MM.1S (cell line): ENCODE results near the gene FAM13B.

Experiments used
- DNase-seq: peaks from one replicate; pipeline ENCODE4 v3.0.0-alpha.2; 2015
- H2AFZ ChIP-seq: fragments of 300-600 bp; sonication (generic); 2 replicates; pipeline ENCODE4 v1.6.0; 2016; ENCODE audit warnings: antibody characterized with exemption, low read length
- H3F3A ChIP-seq: fragments of 300-600 bp; sonication (generic); 2 replicates; pipeline ENCODE4 v1.6.1; 2016; ENCODE audit warnings: mild to moderate bottlenecking, antibody characterized with exemption, low read length, moderate library complexity, mixed read lengths; ENCODE audit not compliant: insufficient read depth
- H3K27ac ChIP-seq: fragments of 300-600 bp; sonication (generic); 2 replicates; pipeline ENCODE4 v1.5.1; 2016; ENCODE audit warnings: mild to moderate bottlenecking, low read length
- H3K27me3 ChIP-seq: fragments of 300-600 bp; sonication (generic); replicated peaks from 2 replicates; pipeline ENCODE4 v1.6.0; 2016; ENCODE audit warnings: low read length; ENCODE audit not compliant: insufficient read depth
- H3K36me3 ChIP-seq: fragments of 300-600 bp; sonication (generic); replicated peaks from 2 replicates; pipeline ENCODE4 v1.6.1; 2016; ENCODE audit warnings: mild to moderate bottlenecking, low read length, mixed read lengths; ENCODE audit not compliant: insufficient read depth
- H3K4me1 ChIP-seq: fragments of 300-600 bp; sonication (generic); 2 replicates; pipeline ENCODE4 v1.6.1; 2016; ENCODE audit warnings: low read length, mixed read lengths
- H3K4me2 ChIP-seq: fragments of 300-600 bp; sonication (generic); 2 replicates; pipeline ENCODE4 v1.6.0; 2016; ENCODE audit warnings: low read depth, low read length
- H3K4me3 ChIP-seq: fragments of 300-600 bp; sonication (generic); 2 replicates; pipeline ENCODE4 v1.5.1; 2016; ENCODE audit warnings: low read length, mixed read lengths
- H3K79me2 ChIP-seq: fragments of 300-600 bp; sonication (generic); 2 replicates; pipeline ENCODE4 v1.6.1; 2016; ENCODE audit warnings: mixed run types, low read length, mixed read lengths
- H3K9ac ChIP-seq: fragments of 300-600 bp; sonication (generic); 2 replicates; pipeline ENCODE4 v1.6.1; 2016; ENCODE audit warnings: low read length, mixed read lengths
- H3K9me2 ChIP-seq: fragments of 300-600 bp; sonication (generic); replicated peaks from 2 replicates; pipeline ENCODE4 v1.6.1; 2016; ENCODE audit warnings: mild to moderate bottlenecking, low read length, mixed read lengths; ENCODE audit not compliant: insufficient read depth
- H3K9me3 ChIP-seq: fragments of 300-600 bp; sonication (generic); replicated peaks from 2 replicates; pipeline ENCODE4 v1.6.1; 2016; ENCODE audit warnings: mild to moderate bottlenecking, low read length, mixed read lengths; ENCODE audit not compliant: insufficient read depth
- H4K20me1 ChIP-seq: fragments of 300-600 bp; sonication (generic); 2 replicates; pipeline ENCODE4 v1.6.1; 2016; ENCODE audit warnings: mild to moderate bottlenecking, low read length, moderate library complexity, mixed read lengths; ENCODE audit not compliant: insufficient read depth
- CTCF ChIP-seq: fragments of 300-600 bp; sonication (generic); IDR thresholded peaks from 2 replicates; pipeline ENCODE4 v1.5.1; 2016; ENCODE audit warnings: antibody characterized with exemption, low read length, mixed read lengths
- EZH2 ChIP-seq: fragments of 300-600 bp; sonication (generic); optimal IDR thresholded peaks from 2 replicates; pipeline ENCODE3; 2017; ENCODE audit warnings: low read depth, mild to moderate bottlenecking, antibody characterized with exemption, low read length, mixed read lengths
- EZH2phosphoT487 ChIP-seq: fragments of 300-600 bp; sonication (generic); IDR thresholded peaks from 2 replicates; pipeline ENCODE4 v1.6.1; 2018; ENCODE audit warnings: antibody characterized with exemption, low read length

FAM13B gene

GRCh38 chr5:138024117-138024516 lies 8.8 kb downstream of the FAM13B start:
- Histone ChIP-seq H3K4me1 (peaks cover 5% of the 10 kb centered on the region; the same call in 1 of the 2 replicates), H3K4me3 (no peak overlapping the region), H3K79me2 (peaks cover 90% of the 10 kb centered on the region), H3K36me3 (no peaks in the 10 kb centered on the region), H3K9me2 (no peaks in the 10 kb centered on the region), H2AFZ (no peak overlapping the region), H3K4me2 (no peak overlapping the region), H3K9ac (no peak overlapping the region), H3K27me3 (no peaks in the 10 kb centered on the region), H3F3A (no peaks in the 10 kb centered on the region), H3K27ac (no peak overlapping the region), H4K20me1 (peaks cover 26% of the 10 kb centered on the region), H3K9me3 (no peaks in the 10 kb centered on the region)
- TF ChIP-seq EZH2phosphoT487 (no peak), EZH2 (no peak), CTCF (no peak)
- DNase-seq = no peak

GRCh38 chr5:138022912-138023311 lies 10.0 kb downstream of the FAM13B start:
- Histone ChIP-seq H3K27me3 (no peaks in the 10 kb centered on the region), H3F3A (no peaks in the 10 kb centered on the region), H3K4me3 (no peak overlapping the region), H3K36me3 (no peaks in the 10 kb centered on the region; the same call in 1 of the 2 replicates), H3K4me1 (peaks cover 5% of the 10 kb centered on the region; the same call in 1 of the 2 replicates), H4K20me1 (peaks cover 20% of the 10 kb centered on the region), H3K9ac (no peak overlapping the region), H3K9me2 (no peaks in the 10 kb centered on the region), H3K9me3 (no peaks in the 10 kb centered on the region), H3K4me2 (no peak overlapping the region), H3K79me2 (peaks cover 84% of the 10 kb centered on the region), H2AFZ (no peak overlapping the region), H3K27ac (no peak overlapping the region)
- no peak for TF ChIP-seq CTCF
- no peak for TF ChIP-seq EZH2
- no peak for TF ChIP-seq EZH2phosphoT487
- DNase-seq = no peak

- Histone ChIP-seq H2AFZ (no peak overlapping the region), H4K20me1 (peaks cover 15% of the 10 kb centered on the region), H3K36me3 (peaks cover 8% of the 10 kb centered on the region), H3K4me2 (no peak overlapping the region), H3K9me3 (no peaks in the 10 kb centered on the region), H3F3A (no peaks in the 10 kb centered on the region), H3K9me2 (no peaks in the 10 kb centered on the region), H3K79me2 (peaks cover 83% of the 10 kb centered on the region), H3K9ac (no peak overlapping the region), H3K27me3 (no peaks in the 10 kb centered on the region), H3K4me3 (no peak overlapping the region), H3K4me1 (peaks cover 5% of the 10 kb centered on the region; the same call in 1 of the 2 replicates), H3K27ac (no peak overlapping the region)
- TF ChIP-seq EZH2phosphoT487 = no peak
- TF ChIP-seq CTCF = no peak
- TF ChIP-seq EZH2 = no peak
- DNase-seq = no peak
Measured at GRCh38 chr5:138021771-138022170, 11.1 kb downstream of the FAM13B start.
